Occipital lobe (tissue), 2 donors: Measurements from ENCODE around the gene DISP2. TPM values are rescaled to one million over a fixed set of nuclear protein-coding genes. Genes with fewer than 3 reads are reported as not detected.

Experiments used
- DNase-seq: peaks from one replicate; lab custom pipeline; 2025; lab: John Stamatoyannopoulos, UW
- total RNA-seq: library from RNA; depleted of rRNA; stranded (reverse); fragments of >200 nt; gene quantifications from one replicate; pipeline ENCODE4 v1.2.3, GENCODE V29; 2014

Gene DISP2, protein sequence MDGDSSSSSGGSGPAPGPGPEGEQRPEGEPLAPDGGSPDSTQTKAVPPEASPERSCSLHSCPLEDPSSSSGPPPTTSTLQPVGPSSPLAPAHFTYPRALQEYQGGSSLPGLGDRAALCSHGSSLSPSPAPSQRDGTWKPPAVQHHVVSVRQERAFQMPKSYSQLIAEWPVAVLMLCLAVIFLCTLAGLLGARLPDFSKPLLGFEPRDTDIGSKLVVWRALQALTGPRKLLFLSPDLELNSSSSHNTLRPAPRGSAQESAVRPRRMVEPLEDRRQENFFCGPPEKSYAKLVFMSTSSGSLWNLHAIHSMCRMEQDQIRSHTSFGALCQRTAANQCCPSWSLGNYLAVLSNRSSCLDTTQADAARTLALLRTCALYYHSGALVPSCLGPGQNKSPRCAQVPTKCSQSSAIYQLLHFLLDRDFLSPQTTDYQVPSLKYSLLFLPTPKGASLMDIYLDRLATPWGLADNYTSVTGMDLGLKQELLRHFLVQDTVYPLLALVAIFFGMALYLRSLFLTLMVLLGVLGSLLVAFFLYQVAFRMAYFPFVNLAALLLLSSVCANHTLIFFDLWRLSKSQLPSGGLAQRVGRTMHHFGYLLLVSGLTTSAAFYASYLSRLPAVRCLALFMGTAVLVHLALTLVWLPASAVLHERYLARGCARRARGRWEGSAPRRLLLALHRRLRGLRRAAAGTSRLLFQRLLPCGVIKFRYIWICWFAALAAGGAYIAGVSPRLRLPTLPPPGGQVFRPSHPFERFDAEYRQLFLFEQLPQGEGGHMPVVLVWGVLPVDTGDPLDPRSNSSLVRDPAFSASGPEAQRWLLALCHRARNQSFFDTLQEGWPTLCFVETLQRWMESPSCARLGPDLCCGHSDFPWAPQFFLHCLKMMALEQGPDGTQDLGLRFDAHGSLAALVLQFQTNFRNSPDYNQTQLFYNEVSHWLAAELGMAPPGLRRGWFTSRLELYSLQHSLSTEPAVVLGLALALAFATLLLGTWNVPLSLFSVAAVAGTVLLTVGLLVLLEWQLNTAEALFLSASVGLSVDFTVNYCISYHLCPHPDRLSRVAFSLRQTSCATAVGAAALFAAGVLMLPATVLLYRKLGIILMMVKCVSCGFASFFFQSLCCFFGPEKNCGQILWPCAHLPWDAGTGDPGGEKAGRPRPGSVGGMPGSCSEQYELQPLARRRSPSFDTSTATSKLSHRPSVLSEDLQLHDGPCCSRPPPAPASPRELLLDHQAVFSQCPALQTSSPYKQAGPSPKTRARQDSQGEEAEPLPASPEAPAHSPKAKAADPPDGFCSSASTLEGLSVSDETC (N-terminal part only)
- 9.2 TPM for total RNA-seq

DNA sequence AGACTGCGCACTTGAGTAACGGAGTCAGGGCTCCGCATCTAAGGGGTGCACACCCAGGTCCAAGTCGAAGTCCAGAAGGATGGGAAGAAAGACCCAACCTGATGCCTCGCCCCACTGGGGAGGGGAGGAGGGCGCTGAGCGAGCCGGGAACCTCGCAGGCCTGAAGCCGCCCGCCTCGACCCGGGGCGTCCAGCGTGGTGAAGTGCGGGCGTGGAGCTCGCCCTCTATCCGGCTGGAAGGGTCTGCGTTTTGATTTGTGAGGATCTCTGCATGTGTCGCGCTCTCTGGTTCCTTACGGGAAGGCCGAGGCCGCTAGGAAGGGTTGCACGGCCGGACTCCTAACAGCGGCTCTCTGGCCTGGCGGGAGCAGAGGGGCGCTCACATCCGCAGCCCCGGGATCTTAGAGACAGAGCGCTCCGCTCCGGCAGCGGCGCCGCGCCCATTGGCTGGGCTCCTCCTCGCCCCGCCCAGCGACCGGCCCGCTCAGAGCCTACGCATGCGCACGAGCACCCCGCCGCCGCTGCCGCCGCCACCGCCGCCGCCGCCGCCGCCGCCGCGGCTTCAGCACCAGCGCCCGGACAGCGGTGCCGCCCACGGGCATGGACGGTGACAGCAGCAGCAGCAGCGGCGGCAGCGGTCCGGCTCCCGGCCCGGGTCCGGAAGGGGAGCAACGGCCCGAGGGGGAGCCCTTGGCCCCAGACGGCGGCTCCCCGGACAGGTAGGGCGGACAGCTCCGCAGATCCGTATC lies at the start of gene DISP2:
TSS of gene DISP2 (plus strand) at position 497 of the 748 bp plus-strand sequence. CDS start at position 600, 103 bp downstream.
- DNase-seq: peak; percentile 80

DNA sequence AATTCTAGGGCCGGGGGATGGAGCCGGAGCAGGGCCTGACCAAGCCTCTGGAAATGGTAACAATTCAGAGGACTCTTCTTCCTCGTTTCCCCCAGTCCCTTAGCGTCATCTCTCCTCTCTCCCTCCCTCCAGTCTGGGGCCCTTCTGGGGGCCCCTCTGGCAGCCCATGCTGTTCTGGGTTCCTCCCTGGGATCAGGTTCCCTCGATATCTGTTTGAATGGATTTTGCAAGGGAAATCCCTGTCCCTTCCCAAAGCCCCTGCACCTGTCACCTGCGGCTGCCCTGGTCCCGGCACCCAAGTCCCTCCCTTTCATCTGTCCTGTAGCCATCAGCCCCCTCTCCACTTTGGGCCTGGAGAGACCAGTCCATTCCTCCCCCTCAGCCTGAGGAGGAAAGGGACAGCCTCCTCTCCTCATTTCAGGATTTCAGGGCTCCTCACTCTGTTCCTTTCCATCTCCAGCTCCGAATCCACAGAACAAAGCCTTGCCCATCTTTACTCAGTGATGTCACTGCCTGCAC lies 48.6 kb upstream of the DISP2 start:
- no peak for DNase-seq

- DNase-seq: no peak
Observed at GRCh38 chr15:40310001-40310959, 47.7 kb upstream of the DISP2 start.

DNA sequence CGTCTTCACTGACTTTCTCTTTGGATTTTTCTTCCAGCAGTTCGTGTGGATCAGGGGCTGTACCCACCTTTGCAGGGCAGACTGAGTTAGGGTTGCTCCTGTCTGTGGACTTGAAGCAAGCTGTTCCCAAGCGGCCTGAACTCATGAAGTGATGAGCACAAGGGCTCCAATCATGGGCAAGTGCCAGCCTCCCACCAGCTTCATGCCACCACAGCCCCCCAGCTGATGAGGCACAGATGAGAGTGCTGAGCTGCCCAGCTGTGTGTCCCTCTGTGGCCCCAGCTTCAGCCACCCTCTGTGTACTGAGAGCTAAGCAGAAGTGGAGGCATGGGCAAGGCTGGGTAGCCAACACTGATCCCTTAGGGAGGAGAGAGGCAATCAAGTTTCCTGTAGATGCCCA lies 47.0 kb upstream of the DISP2 start:
- DNase-seq: no peak

DNA sequence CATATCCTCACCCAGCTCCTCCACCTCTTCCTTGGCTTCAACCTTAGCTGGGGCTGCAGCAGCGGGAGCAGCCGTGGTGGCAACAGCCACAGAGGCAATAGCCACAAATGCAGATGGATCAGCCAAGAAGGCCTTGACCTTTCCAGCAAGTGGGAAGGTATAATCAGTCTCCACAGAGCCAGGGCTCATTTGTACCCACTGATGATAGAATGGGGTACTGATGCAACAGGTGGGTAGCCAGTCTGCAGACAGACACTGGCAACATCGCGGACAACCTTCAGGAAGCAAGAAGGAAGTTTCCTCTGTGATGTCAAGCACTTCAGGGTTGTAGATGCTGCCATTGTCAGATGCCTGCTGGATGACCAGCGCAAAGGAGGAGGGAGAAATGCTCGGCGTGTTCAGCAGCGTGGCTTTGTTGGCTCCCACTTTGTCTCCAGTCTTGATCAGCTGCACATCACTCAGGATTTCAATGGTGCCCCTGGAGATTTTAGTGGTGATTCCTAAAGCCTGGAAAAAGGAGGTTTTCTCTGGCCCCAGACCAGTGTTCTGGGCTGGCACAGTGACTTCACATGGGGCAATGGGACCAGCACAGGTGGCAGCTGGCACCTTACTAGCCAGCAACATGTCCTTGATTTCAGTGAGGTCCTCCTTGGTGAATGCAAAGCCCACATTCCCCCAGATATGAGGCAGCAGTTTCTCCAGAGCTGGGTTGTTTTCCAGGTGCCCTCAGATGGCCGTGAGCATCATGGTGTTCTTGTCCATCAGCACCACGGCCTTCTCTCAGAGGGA lies 45.5 kb upstream of the DISP2 start:
- no peak for DNase-seq

DNA sequence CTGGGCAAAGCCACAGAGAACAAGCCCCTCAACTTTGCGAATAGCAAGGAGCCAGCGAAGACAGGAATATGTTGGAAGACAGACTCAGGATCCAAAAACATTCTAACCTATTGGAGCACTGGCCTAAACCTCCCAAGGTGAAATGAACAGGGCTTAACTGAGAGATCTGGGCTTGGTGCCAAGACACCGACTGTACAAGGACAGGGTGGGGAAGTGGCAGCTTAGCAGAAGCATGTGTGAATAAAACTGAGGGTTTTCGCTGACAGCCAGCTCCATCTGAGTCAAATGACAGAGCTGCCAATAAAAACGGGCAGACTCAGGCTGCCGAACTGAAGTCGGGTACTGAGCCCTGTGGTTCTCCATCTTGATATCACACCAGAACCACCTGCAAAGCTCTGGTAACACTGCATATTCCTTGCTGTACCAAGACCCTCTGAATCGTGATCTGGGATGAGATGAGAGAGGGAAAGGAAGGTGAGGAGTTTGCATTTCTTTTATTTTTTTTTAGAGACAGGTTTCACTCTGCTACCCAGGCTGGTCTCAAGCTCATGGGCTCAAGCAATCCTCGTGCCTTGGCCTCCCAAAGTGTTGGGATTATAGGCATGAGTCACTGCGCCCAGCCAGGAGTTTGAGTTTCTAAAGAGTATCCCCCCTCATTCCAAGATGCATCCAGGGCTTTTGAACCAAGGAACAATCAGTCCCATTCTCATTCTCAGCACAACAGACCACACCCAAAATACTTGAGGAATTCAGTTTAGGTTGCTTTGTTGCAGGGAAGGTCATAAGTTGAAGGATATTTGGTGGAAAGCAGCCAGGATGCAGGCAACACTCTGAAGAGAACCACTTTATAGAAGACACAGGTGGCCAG lies 44.3 kb upstream of the DISP2 start:
- no peak for DNase-seq

DNA sequence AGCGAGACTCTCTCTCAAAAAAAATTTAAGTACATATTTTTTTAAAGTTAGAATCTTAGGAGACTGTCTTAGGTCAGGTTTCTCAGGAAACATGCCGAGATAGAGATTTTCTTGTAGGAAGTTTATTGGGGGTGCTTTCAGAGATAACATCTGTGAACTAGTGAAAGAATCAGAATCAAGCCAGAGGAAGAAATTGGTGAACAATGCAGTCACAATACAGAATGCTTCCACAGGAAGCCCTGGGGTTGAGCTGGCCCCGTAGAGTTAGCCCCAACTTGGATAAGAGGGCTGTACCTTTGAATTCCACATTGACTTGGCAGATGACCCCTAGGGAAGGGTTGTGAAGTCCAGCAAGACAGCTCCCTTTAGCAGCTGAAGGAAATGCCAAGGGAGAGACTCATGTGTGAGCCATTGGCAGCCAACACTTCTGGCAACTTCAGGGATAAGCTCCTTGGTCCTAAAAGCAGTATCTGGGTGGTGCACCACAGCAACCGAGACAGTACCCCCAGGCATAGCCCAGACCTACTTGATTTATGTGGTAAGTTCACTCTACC lies 43.2 kb upstream of the DISP2 start:
- no peak for DNase-seq

DNA sequence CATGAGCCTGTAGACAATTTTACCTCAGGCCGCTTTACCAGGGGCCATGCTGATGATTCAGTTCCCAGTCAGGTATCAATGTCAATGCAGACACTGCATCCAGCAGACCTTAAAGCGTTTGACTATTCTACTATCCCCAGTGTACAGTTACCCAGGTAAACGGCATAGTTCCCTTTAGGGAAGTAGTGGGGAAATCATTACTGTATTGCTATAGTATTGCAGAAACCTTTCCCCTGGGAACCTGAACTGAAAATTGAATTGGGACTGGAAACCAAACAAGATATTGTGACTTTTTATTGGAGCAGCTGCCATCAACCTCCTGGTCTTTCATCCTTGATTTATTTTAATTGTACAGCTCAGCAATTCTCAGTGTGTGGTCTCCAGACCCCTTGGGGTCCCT lies 41.1 kb upstream of the DISP2 start:
- DNase-seq: no peak

DNA sequence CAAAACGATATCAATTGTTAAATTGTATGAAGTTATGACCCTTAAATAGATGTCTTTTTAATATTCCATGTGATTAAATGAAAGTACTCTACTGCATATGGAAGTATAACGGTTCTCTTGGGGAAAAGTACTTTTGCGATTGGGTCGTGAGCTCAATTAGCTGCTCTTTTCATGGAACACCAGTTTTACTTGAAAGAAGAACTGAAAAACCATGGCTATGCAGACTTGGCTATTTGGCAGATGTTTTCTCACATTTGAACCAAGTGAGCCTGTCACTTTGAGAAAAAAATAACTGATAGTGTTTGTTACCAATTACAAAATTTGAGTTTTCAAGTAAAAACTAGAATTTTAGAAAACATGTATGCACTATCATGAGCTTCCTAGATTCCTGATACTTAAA lies 40.4 kb upstream of the DISP2 start:
- no peak for DNase-seq

GRCh38 chr15:40320409-40320808 lies 37.6 kb upstream of the DISP2 start:
- no peak for DNase-seq

DNA sequence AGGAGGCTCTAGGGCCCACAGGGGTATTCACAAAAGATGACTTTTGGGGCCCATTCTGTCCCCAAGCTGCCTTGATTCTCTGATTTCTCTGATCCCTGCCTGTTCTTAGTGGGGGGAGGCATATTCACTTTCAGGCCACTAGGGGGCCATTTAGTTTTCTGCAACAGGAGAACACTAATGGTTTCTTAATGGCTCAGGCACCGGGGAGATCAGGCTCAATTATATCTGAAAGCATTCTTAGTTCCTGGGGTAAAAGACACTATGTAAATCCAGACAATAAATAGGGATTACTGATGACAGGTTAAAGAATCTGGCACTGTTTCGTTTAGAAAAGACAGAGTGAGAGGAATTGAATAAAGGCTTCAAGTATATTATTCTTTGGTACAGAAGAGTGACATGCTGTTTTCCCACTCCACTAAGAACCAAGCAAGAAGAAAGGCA lies 37.1 kb upstream of the DISP2 start:
- DNase-seq: peak; percentile 19

DNA sequence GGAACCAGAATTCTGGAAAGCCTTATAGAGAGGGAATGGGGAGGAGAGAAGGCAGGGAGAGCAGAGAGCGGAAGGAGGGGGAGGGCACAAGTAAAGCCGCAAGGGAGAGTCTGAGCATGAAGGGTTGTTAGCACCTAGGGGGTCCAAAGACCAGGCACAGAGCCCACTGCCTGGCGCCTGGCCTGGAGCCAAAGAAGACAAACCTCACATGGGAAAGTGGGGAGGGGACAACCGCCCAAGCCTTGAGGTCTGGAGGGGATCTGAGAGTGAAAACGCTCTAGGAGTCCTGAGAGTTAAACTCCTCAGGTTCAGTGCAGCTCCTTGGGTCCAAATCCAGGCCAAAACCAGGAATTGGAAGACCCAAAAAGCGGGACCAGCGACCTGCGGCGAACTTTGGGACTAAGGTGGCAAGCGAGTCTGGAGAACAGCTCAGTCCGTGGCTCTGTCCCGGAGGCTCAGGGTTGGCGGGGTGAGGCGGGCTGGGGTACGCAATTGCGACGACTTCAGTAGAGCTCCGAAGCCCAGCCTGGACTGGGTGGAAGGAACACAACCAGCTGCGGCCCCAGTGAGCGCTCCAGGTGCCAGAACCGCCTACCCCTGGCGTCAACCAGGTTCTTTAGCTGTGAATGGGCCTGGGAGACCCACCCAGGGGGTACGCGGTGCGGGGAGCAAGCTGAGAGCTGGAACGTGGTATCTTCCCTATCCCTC lies 35.3 kb upstream of the DISP2 start:
- no peak for DNase-seq

GRCh38 chr15:40323239-40323952 lies 34.6 kb upstream of the DISP2 start, which contains the start of gene INAFM2:
Gene INAFM2 (plus strand): TSS chr15:40323692. CDS start chr15:40324056, 364 bp downstream.
- peak; percentile 81 for DNase-seq

DNA sequence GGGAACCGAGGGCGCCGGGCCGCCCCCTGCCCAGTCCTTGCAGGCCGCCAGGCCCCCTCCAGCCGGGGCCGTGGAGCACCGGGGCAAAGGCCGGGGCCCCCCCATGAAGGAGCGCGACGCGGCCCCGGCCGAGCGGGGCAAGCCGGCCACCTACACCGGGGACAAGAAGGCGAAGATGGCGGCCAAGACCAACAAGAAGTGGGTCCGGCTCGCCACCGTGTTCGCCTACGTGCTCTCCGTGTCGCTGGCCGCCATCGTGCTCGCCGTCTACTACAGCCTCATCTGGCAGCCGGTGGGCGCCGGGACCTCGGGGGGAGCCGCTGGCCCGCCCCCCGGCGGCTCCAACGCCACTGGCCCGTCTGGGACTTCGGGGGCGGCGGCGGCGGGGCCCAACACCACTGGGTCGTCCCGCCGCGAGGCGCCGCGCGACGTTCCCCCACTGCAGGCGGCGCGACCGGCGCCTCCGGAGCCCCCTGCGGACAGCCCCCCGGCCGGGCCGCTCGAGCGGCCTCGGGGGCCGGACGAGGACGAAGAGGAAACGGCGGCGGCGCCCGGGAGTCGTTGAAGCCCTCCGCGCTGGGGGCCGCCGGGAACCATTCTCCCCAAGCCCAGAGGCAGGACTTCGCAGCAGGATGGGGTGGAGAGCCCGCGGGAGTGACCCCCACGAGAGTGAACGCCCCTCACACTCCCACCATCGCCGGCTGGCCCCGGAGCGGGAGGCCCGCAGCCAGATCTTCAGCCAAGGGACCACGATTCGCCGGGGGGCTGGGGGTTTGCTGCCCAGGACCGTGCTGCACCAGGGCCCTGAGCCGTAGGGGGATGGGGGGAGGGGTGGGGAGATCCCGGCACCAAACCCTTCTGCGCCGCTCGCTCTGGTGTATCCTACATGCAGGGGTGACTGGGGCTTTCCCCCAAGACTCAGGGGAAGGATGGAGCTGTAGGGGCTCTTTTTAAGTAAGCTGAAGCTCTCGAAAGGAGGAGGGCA lies 33.8 kb upstream of the DISP2 start:
- no peak for DNase-seq

DNA sequence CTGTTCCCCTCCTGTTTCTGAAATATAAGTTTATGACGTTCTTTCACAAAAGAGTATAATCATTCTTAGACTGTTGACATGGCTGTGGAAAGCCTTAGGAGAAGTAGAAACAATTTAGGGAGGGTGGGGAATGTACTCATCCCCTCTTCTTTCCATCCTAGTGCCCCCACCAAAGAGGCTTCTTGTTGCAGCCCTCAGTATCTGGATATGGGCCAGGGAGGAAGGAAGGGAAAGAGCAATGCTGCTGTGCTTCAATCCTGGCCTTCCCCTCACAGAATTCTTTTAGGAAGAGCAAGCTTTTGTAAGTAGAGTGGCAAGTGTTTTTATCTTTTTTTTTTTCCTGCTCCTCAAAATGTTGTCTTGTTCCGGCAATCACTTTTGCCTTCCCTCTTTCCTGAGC lies 32.8 kb upstream of the DISP2 start:
- no peak for DNase-seq
